ENCODE measurements around the gene WDR89.
"Not testable (repeated sequence)": the region's sequence is repeated elsewhere in the genome, so short reads cannot be mapped to it uniquely, and the experiment has no call there.

GRCh38 chr14:63636094-63636635 lies 5.5 kb downstream of the WDR89 start:
- TF ChIP-seq EZH2phosphoT487 (IDR thresholded peaks at IDR 0.05; ENCODE audit: borderline replicate concordance); CTCF (conservative IDR thresholded peaks at IDR 0.05; ENCODE audit: low read length): not testable (repeated sequence)
